ENCODE results near the gene MSI2. TPM values are rescaled to one million over a fixed set of nuclear protein-coding genes. Genes with fewer than 3 reads are reported as not detected.
A peak's percentile ranks its signal among the peaks of the same experiment; 100 is the strongest.

MSI2 gene
- total and polyA plus RNA-seq, 2 experiments from 2014 or later: 15.7 to 76.4 TPM

- Histone ChIP-seq H3K36me3 (no peaks in the 10 kb centered on the region), H3K27ac (peak overlapping the region; percentile 64), H3K9me3 (ENCODE audit: low read depth) (no peaks in the 10 kb centered on the region), H3K27me3 (no peaks in the 10 kb centered on the region), H3K4me1 (ENCODE audit: low read depth) (peaks cover 73% of the 10 kb centered on the region), H3K4me3 (no peak overlapping the region)
- DNase-seq (ENCODE audit: low read depth in 1 of 2, low spot score in 1 of 2): peak; percentile 52 to 55
- no peak for TF ChIP-seq CTCF (IDR thresholded peaks at IDR 0.05; ENCODE audit: low read depth, low read length)
These were observed 186.7 kb downstream of the MSI2 start for GRCh38 chr17:57442914-57443571.

GRCh38 chr17:57443781-57444180 is 187.5 kb downstream of the MSI2 start:
- Histone ChIP-seq H3K36me3 (no peaks in the 10 kb centered on the region), H3K9me3 (ENCODE audit: low read depth) (no peaks in the 10 kb centered on the region), H3K4me3 (no peak overlapping the region), H3K27ac (peak overlapping the region; percentile 64), H3K4me1 (ENCODE audit: low read depth) (peaks cover 70% of the 10 kb centered on the region), H3K27me3 (no peaks in the 10 kb centered on the region)
- no peak for DNase-seq (ENCODE audit: low read depth in 1 of 2, low spot score in 1 of 2)
- TF ChIP-seq CTCF (IDR thresholded peaks at IDR 0.05; ENCODE audit: low read depth, low read length): no peak

GRCh38 chr17:57444682-57445450 is 188.5 kb downstream of the MSI2 start:
- peaks cover 65% of the 10 kb centered on the region for H3K4me1 ChIP-seq (ENCODE audit: low read depth)
- DNase-seq (ENCODE audit: low read depth in 1 of 2, low spot score in 1 of 2): peak in 1 of 2 donors; percentile 46

GRCh38 chr17:57445772-57446472 is 189.6 kb downstream of the MSI2 start:
- no peak for TF ChIP-seq CTCF (IDR thresholded peaks at IDR 0.05; ENCODE audit: low read depth, low read length)
- H3K4me3 ChIP-seq: no peak overlapping the region
- no peak overlapping the region for H3K27ac ChIP-seq
- H3K27me3 ChIP-seq: no peaks in the 10 kb centered on the region
- DNase-seq (ENCODE audit: low read depth in 1 of 2, low spot score in 1 of 2): no peak
- no peaks in the 10 kb centered on the region for H3K36me3 ChIP-seq
- no peaks in the 10 kb centered on the region for H3K9me3 ChIP-seq (ENCODE audit: low read depth)
- H3K4me1 ChIP-seq (ENCODE audit: low read depth): peaks cover 56% of the 10 kb centered on the region

More at GRCh38 chr17:57444682-57445450, 188.5 kb downstream of the MSI2 start:
- H3K27me3 ChIP-seq: no peaks in the 10 kb centered on the region
- H3K36me3 ChIP-seq: no peaks in the 10 kb centered on the region
- H3K27ac ChIP-seq: no peak overlapping the region
- TF ChIP-seq CTCF (IDR thresholded peaks at IDR 0.05; ENCODE audit: low read depth, low read length): no peak
- H3K9me3 ChIP-seq (ENCODE audit: low read depth): no peaks in the 10 kb centered on the region
- H3K4me3 ChIP-seq: no peak overlapping the region

- no peak for TF ChIP-seq CTCF (IDR thresholded peaks at IDR 0.05; ENCODE audit: low read depth, low read length)
- no peaks in the 10 kb centered on the region for H3K27me3 ChIP-seq
- no peaks in the 10 kb centered on the region for H3K9me3 ChIP-seq (ENCODE audit: low read depth)
- DNase-seq (ENCODE audit: low read depth in 1 of 2, low spot score in 1 of 2): no peak
- H3K27ac ChIP-seq: no peak overlapping the region
- no peaks in the 10 kb centered on the region for H3K36me3 ChIP-seq
- no peak overlapping the region for H3K4me3 ChIP-seq
- peaks cover 43% of the 10 kb centered on the region for H3K4me1 ChIP-seq (ENCODE audit: low read depth)
These were observed 191.2 kb downstream of the MSI2 start for GRCh38 chr17:57447357-57447989.
